SK-N-SH treated with all-trans-retinoic acid at 6 μM for 48 hours (cell line): ENCODE measurements around the gene CBLN1.

Experiments
- ARNTL ChIP-seq: fragments of 450-650 bp; formaldehyde crosslinking; IDR thresholded peaks from 2 replicates; pipeline ENCODE4 v1.5.0; 2020; ENCODE audit warnings: low read depth, mild to moderate bottlenecking, moderate library complexity, borderline replicate concordance
- BACH2 ChIP-seq: fragments of 250-450 bp; sonication (Bioruptor Pico); IDR thresholded peaks from 2 replicates; pipeline ENCODE4 v1.9.0; 2021; ENCODE audit warnings: mild to moderate bottlenecking, borderline replicate concordance
- CSDC2 ChIP-seq: fragments of 250-450 bp; sonication (Bioruptor Pico); IDR thresholded peaks from 2 replicates; pipeline ENCODE4 v1.5.0; 2020; ENCODE audit warnings: mild to moderate bottlenecking, moderate library complexity
- ESRRG ChIP-seq: fragments of 250-450 bp; sonication (Bioruptor Pico); IDR thresholded peaks from 2 replicates; pipeline ENCODE4 v1.6.1; 2021; ENCODE audit warnings: mild to moderate bottlenecking
- GLIS3 ChIP-seq: fragments of 250-450 bp; sonication (Bioruptor Pico); IDR thresholded peaks from 2 replicates; pipeline ENCODE4 v1.5.0; 2020; ENCODE audit warnings: mild to moderate bottlenecking, moderate library complexity
- ISL1 ChIP-seq: fragments of 250-450 bp; sonication (Bioruptor Pico); IDR thresholded peaks from 2 replicates; pipeline ENCODE4 v2.1.2; 2022; ENCODE audit warnings: mild to moderate bottlenecking, moderate library complexity
- RARB ChIP-seq: fragments of 250-450 bp; sonication (Bioruptor Pico); IDR thresholded peaks from 2 replicates; pipeline ENCODE4 v1.8.0; 2021; ENCODE audit warnings: mild to moderate bottlenecking, moderate library complexity
- ZNF565 ChIP-seq: fragments of 450-650 bp; formaldehyde crosslinking; conservative IDR thresholded peaks from 2 replicates; pipeline ENCODE4 v1.5.0; 2020; ENCODE audit warnings: low read depth, mild to moderate bottlenecking, moderate library complexity
- ZNF8 ChIP-seq: fragments of 450-650 bp; formaldehyde crosslinking; IDR thresholded peaks from 2 replicates; pipeline ENCODE4 v1.5.0; 2020; ENCODE audit warnings: mild to moderate bottlenecking, moderate library complexity
- TF ChIP-seq, protein P1 (sequence below): fragments of 250-450 bp; sonication (Bioruptor Pico); IDR thresholded peaks from 2 replicates; pipeline ENCODE4 v1.5.0; 2020; ENCODE audit warnings: mild to moderate bottlenecking, moderate library complexity
- TF ChIP-seq, protein P2 (sequence below): fragments of 250-450 bp; sonication (Bioruptor Pico); IDR thresholded peaks from 2 replicates; pipeline ENCODE4 v1.8.0; 2020; ENCODE audit warnings: mild to moderate bottlenecking, moderate library complexity, borderline replicate concordance

DNA sequence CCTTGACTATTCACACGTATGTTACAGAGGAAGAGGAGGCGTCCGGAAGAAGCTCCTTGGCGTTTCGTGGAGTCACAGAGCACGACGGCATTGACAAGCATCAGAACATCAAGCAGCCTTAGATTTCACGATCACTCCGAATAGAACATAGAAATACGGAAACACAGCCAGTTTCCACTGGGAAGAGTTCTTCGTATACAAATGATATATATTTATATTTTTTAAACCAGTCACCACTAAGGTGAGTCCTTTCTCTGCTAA, 3.1 kb downstream of the CBLN1 start:
- TF ChIP-seq ZNF565 (CRISPR knock-in tag), result no peak
- TF ChIP-seq ZNF8 (CRISPR knock-in tag), result no peak
- TF ChIP-seq GLIS3 (CRISPR knock-in tag), result no peak
- TF ChIP-seq CSDC2 (CRISPR knock-in tag), result no peak
- TF ChIP-seq, protein P1, sequence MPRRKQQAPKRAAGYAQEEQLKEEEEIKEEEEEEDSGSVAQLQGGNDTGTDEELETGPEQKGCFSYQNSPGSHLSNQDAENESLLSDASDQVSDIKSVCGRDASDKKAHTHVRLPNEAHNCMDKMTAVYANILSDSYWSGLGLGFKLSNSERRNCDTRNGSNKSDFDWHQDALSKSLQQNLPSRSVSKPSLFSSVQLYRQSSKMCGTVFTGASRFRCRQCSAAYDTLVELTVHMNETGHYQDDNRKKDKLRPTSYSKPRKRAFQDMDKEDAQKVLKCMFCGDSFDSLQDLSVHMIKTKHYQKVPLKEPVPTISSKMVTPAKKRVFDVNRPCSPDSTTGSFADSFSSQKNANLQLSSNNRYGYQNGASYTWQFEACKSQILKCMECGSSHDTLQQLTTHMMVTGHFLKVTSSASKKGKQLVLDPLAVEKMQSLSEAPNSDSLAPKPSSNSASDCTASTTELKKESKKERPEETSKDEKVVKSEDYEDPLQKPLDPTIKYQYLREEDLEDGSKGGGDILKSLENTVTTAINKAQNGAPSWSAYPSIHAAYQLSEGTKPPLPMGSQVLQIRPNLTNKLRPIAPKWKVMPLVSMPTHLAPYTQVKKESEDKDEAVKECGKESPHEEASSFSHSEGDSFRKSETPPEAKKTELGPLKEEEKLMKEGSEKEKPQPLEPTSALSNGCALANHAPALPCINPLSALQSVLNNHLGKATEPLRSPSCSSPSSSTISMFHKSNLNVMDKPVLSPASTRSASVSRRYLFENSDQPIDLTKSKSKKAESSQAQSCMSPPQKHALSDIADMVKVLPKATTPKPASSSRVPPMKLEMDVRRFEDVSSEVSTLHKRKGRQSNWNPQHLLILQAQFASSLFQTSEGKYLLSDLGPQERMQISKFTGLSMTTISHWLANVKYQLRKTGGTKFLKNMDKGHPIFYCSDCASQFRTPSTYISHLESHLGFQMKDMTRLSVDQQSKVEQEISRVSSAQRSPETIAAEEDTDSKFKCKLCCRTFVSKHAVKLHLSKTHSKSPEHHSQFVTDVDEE, result no peak
- no peak for TF ChIP-seq BACH2 (CRISPR knock-in tag)
- no peak for TF ChIP-seq ARNTL (CRISPR knock-in tag)
- no peak for TF ChIP-seq ISL1
- no peak for TF ChIP-seq ESRRG (CRISPR knock-in tag)
- TF ChIP-seq RARB (CRISPR knock-in tag), result no peak
- TF ChIP-seq, protein P2, sequence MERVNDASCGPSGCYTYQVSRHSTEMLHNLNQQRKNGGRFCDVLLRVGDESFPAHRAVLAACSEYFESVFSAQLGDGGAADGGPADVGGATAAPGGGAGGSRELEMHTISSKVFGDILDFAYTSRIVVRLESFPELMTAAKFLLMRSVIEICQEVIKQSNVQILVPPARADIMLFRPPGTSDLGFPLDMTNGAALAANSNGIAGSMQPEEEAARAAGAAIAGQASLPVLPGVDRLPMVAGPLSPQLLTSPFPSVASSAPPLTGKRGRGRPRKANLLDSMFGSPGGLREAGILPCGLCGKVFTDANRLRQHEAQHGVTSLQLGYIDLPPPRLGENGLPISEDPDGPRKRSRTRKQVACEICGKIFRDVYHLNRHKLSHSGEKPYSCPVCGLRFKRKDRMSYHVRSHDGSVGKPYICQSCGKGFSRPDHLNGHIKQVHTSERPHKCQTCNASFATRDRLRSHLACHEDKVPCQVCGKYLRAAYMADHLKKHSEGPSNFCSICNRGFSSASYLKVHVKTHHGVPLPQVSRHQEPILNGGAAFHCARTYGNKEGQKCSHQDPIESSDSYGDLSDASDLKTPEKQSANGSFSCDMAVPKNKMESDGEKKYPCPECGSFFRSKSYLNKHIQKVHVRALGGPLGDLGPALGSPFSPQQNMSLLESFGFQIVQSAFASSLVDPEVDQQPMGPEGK, result no peak
